Keratinocyte (primary cell): ENCODE data around the gene RGL3. TPM values are rescaled to one million over a fixed set of nuclear protein-coding genes. Genes with fewer than 3 reads are reported as not detected.

ENCODE experiments used
- DNase-seq: peaks from one replicate; pipeline ENCODE4 v3.0.0-alpha.2; 2011; ENCODE audit warnings: low read depth, missing footprints, low spot score
- FAIRE-seq: peaks from 2 replicates; lab custom pipeline; 2011; peaks lifted over from hg19 to GRCh38; lab: Jason Lieb, UNC
- H2AFZ ChIP-seq: 2 replicates; pipeline ENCODE4 v1.6.0; 2012; ENCODE audit warnings: low read length, control low read depth, inconsistent platforms; ENCODE audit not compliant: control insufficient read depth
- H3K27ac ChIP-seq: 2 replicates; pipeline ENCODE4 v1.5.1; 2011; ENCODE audit warnings: low read length; ENCODE audit not compliant: control insufficient read depth, insufficient read depth
- H3K27me3 ChIP-seq: 3 replicates; pipeline ENCODE4 v1.6.0; 2011; ENCODE audit warnings: low read length; ENCODE audit not compliant: control insufficient read depth, insufficient read depth; ENCODE audit errors: extremely low read depth
- H3K36me3 ChIP-seq, 2 experiments: 2 replicates in 1 of 2; 3 replicates in 1 of 2; pipeline ENCODE4 v1.5.1; 2011; ENCODE audit warnings: low read length in 2 of 2, mild to moderate bottlenecking in 1 of 2; ENCODE audit not compliant: control insufficient read depth in 2 of 2, insufficient read depth in 2 of 2; ENCODE audit errors: extremely low read depth in 1 of 2
- H3K4me1 ChIP-seq: 3 replicates; pipeline ENCODE4 v1.5.1; 2011; ENCODE audit warnings: low read length; ENCODE audit not compliant: control insufficient read depth, insufficient read depth; ENCODE audit errors: extremely low read depth
- H3K4me2 ChIP-seq: 3 replicates; pipeline ENCODE4 v1.6.0; 2011; ENCODE audit warnings: low read depth, low read length; ENCODE audit not compliant: control insufficient read depth, insufficient read depth; ENCODE audit errors: extremely low read depth
- H3K4me3 ChIP-seq, 3 experiments: fragments of 200-600 bp in 1 of 3; sonication (generic) in 1 of 3; 2 replicates in 2 of 3; 3 replicates in 1 of 3; pipeline ENCODE4 v1.5.1; 2011 to 2016; ENCODE audit warnings: low read length in 3 of 3, mild to moderate bottlenecking in 3 of 3, control low read depth in 2 of 3, inconsistent platforms in 1 of 3, low read depth in 1 of 3, mixed read lengths in 1 of 3, mixed run types in 1 of 3, moderate library complexity in 1 of 3; ENCODE audit not compliant: control insufficient read depth in 2 of 3, insufficient read depth in 2 of 3; ENCODE audit errors: extremely low read depth in 1 of 3
- H3K79me2 ChIP-seq: 2 replicates; pipeline ENCODE4 v1.6.0; 2012; ENCODE audit warnings: low read length; ENCODE audit not compliant: control insufficient read depth, insufficient read depth
- H3K9ac ChIP-seq: 3 replicates; pipeline ENCODE4 v1.6.0; 2011; ENCODE audit warnings: low read length; ENCODE audit not compliant: control insufficient read depth, insufficient read depth; ENCODE audit errors: extremely low read depth
- H3K9me1 ChIP-seq: 3 replicates; pipeline ENCODE4 v1.6.0; 2011; ENCODE audit warnings: low read length; ENCODE audit not compliant: control insufficient read depth, insufficient read depth; ENCODE audit errors: extremely low read depth
- H3K9me3 ChIP-seq: 2 replicates; pipeline ENCODE4 v1.5.1; 2012; ENCODE audit warnings: low read depth, low read length; ENCODE audit not compliant: control insufficient read depth
- H4K20me1 ChIP-seq: 3 replicates; pipeline ENCODE4 v1.6.0; 2011; ENCODE audit warnings: low read length; ENCODE audit not compliant: control insufficient read depth, insufficient read depth; ENCODE audit errors: extremely low read depth
- CTCF ChIP-seq, 3 experiments: IDR thresholded peaks in 1 of 3; conservative IDR thresholded peaks in 1 of 3; optimal IDR thresholded peaks in 1 of 3; 2 replicates in 2 of 3; 3 replicates in 1 of 3; pipeline versions ENCODE3 to v1.5.1; 2011; ENCODE audit warnings: low read length in 3 of 3, mild to moderate bottlenecking in 3 of 3, moderate library complexity in 2 of 3, control low read depth in 1 of 3, inconsistent platforms in 1 of 3; ENCODE audit not compliant: insufficient read depth in 2 of 3; ENCODE audit errors: extremely low read depth in 1 of 3
- EZH2 ChIP-seq: IDR thresholded peaks from one replicate; pipeline ENCODE4 v1.6.1; 2012; ENCODE audit warnings: inconsistent platforms, mild to moderate bottlenecking, low read length, moderate library complexity
- dilution Hi-C: fragments of 300-500 bp; cut with MboI; formaldehyde crosslinking; loops from one replicate; pipeline ENCODE4 v1.7.0; 2020; ENCODE audit warnings: low sequenced_read_pairs; ENCODE audit not compliant: extremely low pct_ligation_motif_present
- polyA plus RNA-seq, 5 experiments: library from polyadenylated mRNA; depleted of rRNA in 3 of 5; stranded (reverse) in 3 of 5; stranded (forward) in 1 of 5; unstranded in 1 of 5; fragments of >200 nt; gene quantifications; 1 replicate in 1 of 5; 2 replicates in 3 of 5; 3 replicates in 1 of 5; pipeline versions ENCODE4 v1.2.1 to v1.2.3, GENCODE V29; 2011 to 2012; ENCODE audit warnings: missing spikeins in 2 of 5, low read depth in 1 of 5, low replicate concordance in 1 of 5

RGL3 gene
- polyA plus RNA-seq, 1 donor (not counting 4 experiments of a cell fraction or from before 2014, with no cell fraction given), result not detected

GRCh38 chr19:11390933-11391680 is 28.0 kb downstream of the RGL3 start:
- no peaks in the 10 kb centered on the region for H3K9me1 ChIP-seq
- no peak overlapping the region for H2AFZ ChIP-seq
- H3K4me3 ChIP-seq, result no peak overlapping the region
- no peaks in the 10 kb centered on the region for H3K27me3 ChIP-seq
- no peaks in the 10 kb centered on the region for H3K79me2 ChIP-seq
- H3K9ac ChIP-seq, result no peak overlapping the region
- H3K4me1 ChIP-seq, result no peaks in the 10 kb centered on the region
- no peaks in the 10 kb centered on the region for H3K9me3 ChIP-seq
- dilution Hi-C loops, result no loop called here
- no peak for DNase-seq
- FAIRE-seq, result no peak
- H3K27ac ChIP-seq, result no peak overlapping the region
- H4K20me1 ChIP-seq, result no peaks in the 10 kb centered on the region
- no peaks in the 10 kb centered on the region for H3K36me3 ChIP-seq
- TF ChIP-seq CTCF (optimal IDR thresholded peaks at IDR 0.05 in 1 of 3, IDR thresholded peaks at IDR 0.05 in 1 of 3, conservative IDR thresholded peaks at IDR 0.05 in 1 of 3; ENCODE audit: extremely low read depth in 1 of 3, insufficient read depth in 2 of 3, low read length in 3 of 3) (no peak), EZH2 (no peak)
- H3K4me2 ChIP-seq, result no peak overlapping the region

GRCh38 chr19:11390359-11390758 is 28.8 kb downstream of the RGL3 start:
- FAIRE-seq, result no peak
- TF ChIP-seq CTCF (optimal IDR thresholded peaks at IDR 0.05 in 1 of 3, IDR thresholded peaks at IDR 0.05 in 1 of 3, conservative IDR thresholded peaks at IDR 0.05 in 1 of 3; ENCODE audit: extremely low read depth in 1 of 3, insufficient read depth in 2 of 3, low read length in 3 of 3) (no peak), EZH2 (no peak)
- no peak overlapping the region for H3K27ac ChIP-seq

More at GRCh38 chr19:11390359-11390758, 28.8 kb downstream of the RGL3 start:
- DNase-seq, result no peak
- H3K9ac ChIP-seq, result no peak overlapping the region
- H3K4me1 ChIP-seq, result no peaks in the 10 kb centered on the region
- H3K9me3 ChIP-seq, result no peaks in the 10 kb centered on the region
- H3K4me3 ChIP-seq, result no peak overlapping the region
- H4K20me1 ChIP-seq, result no peaks in the 10 kb centered on the region
- H3K79me2 ChIP-seq, result no peaks in the 10 kb centered on the region
- dilution Hi-C loops, result no loop called here
- no peaks in the 10 kb centered on the region for H3K36me3 ChIP-seq
- no peak overlapping the region for H2AFZ ChIP-seq
- H3K27me3 ChIP-seq, result no peaks in the 10 kb centered on the region
- no peaks in the 10 kb centered on the region for H3K9me1 ChIP-seq
- no peak overlapping the region for H3K4me2 ChIP-seq
